T-helper 17 cell (primary cell): ENCODE data around the gene UFSP1. TPM values are rescaled to one million over a fixed set of nuclear protein-coding genes. Genes with fewer than 3 reads are reported as not detected.

ENCODE experiments used
- ATAC-seq: fragments of 150-1000 bp; cut with Tn5 transposase; 2 replicates; pipeline ENCODE4 v1.10.0; 2021; ENCODE audit warnings: mild to moderate bottlenecking, moderate library complexity
- DNase-seq, 3 donors: peaks; one replicate each; pipeline versions ENCODE4 v3.0.0 to v3.0.0-alpha.2; 2020 to 2021
- H3K9me3 ChIP-seq: one replicate; pipeline ENCODE4 v1.7.0; 2013; ENCODE audit warnings: low read length, mild to moderate bottlenecking; ENCODE audit not compliant: control insufficient read depth, poor library complexity, severe bottlenecking
- H3K27ac Mint-ChIP-seq: one replicate; pipeline ENCODE4 v1.8.0; 2022; ENCODE audit warnings: mild to moderate bottlenecking, moderate library complexity, mixed read lengths
- H3K27me3 Mint-ChIP-seq: one replicate; pipeline ENCODE4 v1.8.0; 2022; ENCODE audit warnings: mixed read lengths
- H3K36me3 Mint-ChIP-seq: one replicate; pipeline ENCODE4 v1.8.0; 2022; ENCODE audit warnings: low read depth, mixed read lengths
- H3K4me1 Mint-ChIP-seq: one replicate; pipeline ENCODE4 v1.8.0; 2022; ENCODE audit warnings: mild to moderate bottlenecking, mixed read lengths
- H3K4me3 Mint-ChIP-seq: one replicate; pipeline ENCODE4 v1.8.0; 2022; ENCODE audit warnings: mild to moderate bottlenecking, moderate library complexity, mixed read lengths
- total RNA-seq, 4 donors: library from RNA in 2 of 4; stranded (reverse) in 2 of 4; gene quantifications; one replicate each; pipeline ENCODE4 v1.2.3 and lab custom pipeline; 2022 to 2026

Gene UFSP1
- total RNA-seq, 2 donors from 2014 or later: 1.6 to 2.2 TPM

GRCh38 chr7:100852048-100852872 lies 37.3 kb downstream of the UFSP1 start, which contains the start of gene SLC12A9:
TSS of gene SLC12A9 (plus strand) at chr7:100852713. CDS start at chr7:100854198, 1,485 bp downstream.
- H3K36me3 Mint-ChIP-seq: no peaks in the 10 kb centered on the region
- peak; percentile 94 for ATAC-seq

DNA sequence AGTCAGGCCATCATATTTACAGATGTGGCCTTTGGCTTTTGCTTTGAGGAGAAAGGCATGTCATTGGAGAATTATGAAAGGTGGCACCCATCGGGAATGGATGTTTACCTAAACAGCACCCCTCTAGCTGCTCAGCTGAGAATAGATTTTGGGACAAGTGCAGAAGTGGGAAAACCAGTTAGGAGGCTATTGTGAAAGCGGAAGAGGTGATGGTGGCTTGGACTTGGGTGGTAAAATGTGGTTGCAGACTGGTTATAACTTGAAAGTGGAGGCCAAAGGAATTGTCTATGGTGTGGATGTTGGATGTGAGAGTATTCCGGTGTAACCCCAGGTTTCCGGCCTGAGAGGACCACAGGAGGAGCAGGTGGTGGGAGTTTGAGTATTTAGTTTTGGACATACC lies 42.2 kb downstream of the UFSP1 start:
- H3K4me1 Mint-ChIP-seq: peaks cover 8% of the 10 kb centered on the region
- no peaks in the 10 kb centered on the region for H3K36me3 Mint-ChIP-seq
- H3K4me3 Mint-ChIP-seq: no peak overlapping the region
- no peak overlapping the region for H3K27ac Mint-ChIP-seq
- H3K9me3 ChIP-seq: no peaks in the 10 kb centered on the region
- DNase-seq (no peak), ATAC-seq (no peak)
- no peaks in the 10 kb centered on the region for H3K27me3 Mint-ChIP-seq

More at GRCh38 chr7:100852048-100852872, 37.3 kb downstream of the UFSP1 start, which contains the start of gene SLC12A9:
- no peaks in the 10 kb centered on the region for H3K27me3 Mint-ChIP-seq
- peak within 1 kb of the TSS; percentile 86 for H3K27ac Mint-ChIP-seq
- H3K9me3 ChIP-seq: no peaks in the 10 kb centered on the region
- DNase-seq: peak; percentile 81 to 83 (median 82)
- H3K4me1 Mint-ChIP-seq: peaks cover 29% of the 10 kb centered on the region
- peak within 1 kb of the TSS; percentile 97 for H3K4me3 Mint-ChIP-seq

DNA sequence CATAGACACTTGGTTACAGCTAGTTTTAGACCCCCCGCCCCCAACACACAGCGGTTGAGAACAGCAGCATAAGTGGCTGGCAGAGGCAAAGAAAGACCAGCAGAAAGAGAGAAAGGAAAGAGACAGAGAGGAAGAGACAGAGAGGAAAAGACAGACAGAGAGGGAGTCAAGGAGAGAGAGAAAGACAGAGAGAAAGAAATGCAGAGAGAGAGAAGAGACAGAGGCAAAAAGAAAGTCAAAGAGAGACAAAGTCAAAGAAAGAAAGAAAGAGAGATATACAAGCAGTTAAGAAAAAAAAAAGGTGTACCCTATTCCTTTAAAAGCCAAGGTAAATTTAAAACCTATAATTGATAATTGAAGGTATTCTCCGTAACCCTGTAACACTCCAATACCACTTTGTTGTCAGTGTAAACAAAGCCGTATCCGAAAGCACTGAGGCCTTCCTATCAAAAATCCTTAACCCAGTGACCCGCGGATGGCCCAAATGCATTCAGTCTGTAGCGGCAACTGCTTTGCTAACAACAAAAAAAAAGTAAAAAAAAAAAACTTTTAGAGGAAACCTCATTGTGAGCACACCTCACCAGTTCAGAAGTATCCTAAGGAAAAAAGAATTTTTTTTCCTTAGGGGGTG lies 48.9 kb downstream of the UFSP1 start:
- Mint-ChIP-seq H3K4me1 (peaks cover 8% of the 10 kb centered on the region), H3K27me3 (no peaks in the 10 kb centered on the region), H3K36me3 (no peaks in the 10 kb centered on the region), H3K27ac (no peak overlapping the region), H3K4me3 (peak overlapping the region; percentile 69)
- DNase-seq (no peak), ATAC-seq (no peak)
- no peaks in the 10 kb centered on the region for H3K9me3 ChIP-seq

DNA sequence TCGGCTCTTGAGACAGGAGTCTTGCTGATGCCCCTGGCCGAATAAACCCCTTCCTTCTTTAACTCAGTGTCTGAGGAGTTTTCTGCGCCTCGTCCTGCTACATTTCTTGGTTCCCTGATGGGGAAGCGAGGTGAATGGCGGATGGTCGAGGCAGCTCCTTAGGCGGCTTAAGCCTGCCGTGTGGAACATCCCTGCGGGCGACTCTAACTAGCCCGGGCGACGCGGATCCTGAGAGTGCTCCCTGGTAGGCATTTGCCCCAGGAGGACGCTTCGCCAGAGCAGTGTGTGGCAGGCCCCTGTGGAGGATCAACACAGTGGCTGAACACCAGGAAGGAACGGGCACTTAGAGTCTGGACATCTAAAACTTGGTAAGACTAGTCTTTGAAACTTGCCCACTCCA lies 50.2 kb downstream of the UFSP1 start:
- Mint-ChIP-seq H3K36me3 (peaks cover under 1% of the 10 kb centered on the region), H3K4me3 (no peak overlapping the region), H3K27me3 (no peaks in the 10 kb centered on the region), H3K27ac (no peak overlapping the region), H3K4me1 (peaks cover 8% of the 10 kb centered on the region)
- H3K9me3 ChIP-seq: no peaks in the 10 kb centered on the region
- DNase-seq (no peak), ATAC-seq (no peak)

Other genes starting within 250 kb of the UFSP1 start
- 1 to 10 TPM; 4.5 to 6.1 TPM for gene TFR2, start 248.2 kb downstream of the UFSP1 start, total RNA-seq
- not detected for gene ACTL6B, start 233.3 kb downstream of the UFSP1 start, total RNA-seq
- gene GNB2, start 216.0 kb downstream of the UFSP1 start, total RNA-seq: 100 to 1,000 TPM; 140 to 161 TPM
- gene GIGYF1, start 195.5 kb downstream of the UFSP1 start, total RNA-seq: 10 to 100 TPM; 70.3 to 71.5 TPM
- 10 to 100 TPM; 10.1 to 12.4 TPM for gene POP7, start 183.6 kb downstream of the UFSP1 start, total RNA-seq
- not detected for gene EPO, start 169.2 kb downstream of the UFSP1 start, total RNA-seq
- gene ZAN, start 156.1 kb downstream of the UFSP1 start, total RNA-seq: not detected
- 1 to 10 TPM; 4.7 to 6.6 TPM for gene EPHB4, start 62.2 kb downstream of the UFSP1 start, total RNA-seq
- 10 to 100 TPM; 43.9 to 50.9 TPM for gene SLC12A9, start 37.0 kb downstream of the UFSP1 start, total RNA-seq
- gene TRIP6, start 22.3 kb downstream of the UFSP1 start, total RNA-seq: 1 to 10 TPM; 8.5 to 9.8 TPM
- gene SRRT, start 14.6 kb downstream of the UFSP1 start, total RNA-seq: 100 to 1,000 TPM; 246 to 255 TPM
- under 1 TPM; 0.21 to 0.25 TPM for gene ACHE, start 6.2 kb upstream of the UFSP1 start, total RNA-seq
- not detected for gene MUC3A, start 59.8 kb upstream of the UFSP1 start, total RNA-seq
- 1 to 10 TPM in 1 of 2 donors, not detected in 1; 1.1 TPM for gene MUC12, start 79.8 kb upstream of the UFSP1 start, total RNA-seq
- not detected for gene MUC17, start 130.4 kb upstream of the UFSP1 start, total RNA-seq
- gene TRIM56, start 195.8 kb upstream of the UFSP1 start, total RNA-seq: 10 to 100 TPM; 38.4 to 46.6 TPM
- gene SERPINE1, start 237.4 kb upstream of the UFSP1 start, total RNA-seq: 1 to 10 TPM in 1 of 2 donors, under 1 TPM in 1; 0.32 to 2.5 TPM